Measurements from ENCODE around the gene TSC2. TPM values are rescaled to one million over a fixed set of nuclear protein-coding genes. Genes with fewer than 3 reads are reported as not detected.

Gene TSC2
- polyA plus RNA-seq, 1 donor (not counting 4 experiments of a cell fraction or from before 2014, with no cell fraction given): 22.6 TPM

- Histone ChIP-seq H3K79me2 (ENCODE audit: control insufficient read depth, insufficient read depth, low read length) (no peaks in the 10 kb centered on the region), H2AFZ (ENCODE audit: control insufficient read depth, low read length) (no peak overlapping the region), H3K36me3 (ENCODE audit: control insufficient read depth in 2 of 2, extremely low read depth in 1 of 2, insufficient read depth in 2 of 2, low read length in 2 of 2) (peaks cover 16 to 29% of the 10 kb centered on the region in 2 experiments), H3K9me1 (ENCODE audit: control insufficient read depth, extremely low read depth, insufficient read depth, low read length) (no peaks in the 10 kb centered on the region), H3K9ac (ENCODE audit: control insufficient read depth, extremely low read depth, insufficient read depth, low read length) (no peak overlapping the region), H3K27ac (ENCODE audit: control insufficient read depth, insufficient read depth, low read length) (no peak overlapping the region), H3K27me3 (ENCODE audit: control insufficient read depth, extremely low read depth, insufficient read depth, low read length) (no peaks in the 10 kb centered on the region), H3K4me1 (ENCODE audit: control insufficient read depth, extremely low read depth, insufficient read depth, low read length) (peaks cover 13% of the 10 kb centered on the region), H3K9me3 (ENCODE audit: control insufficient read depth, low read depth, low read length) (no peaks in the 10 kb centered on the region), H3K4me2 (ENCODE audit: control insufficient read depth, extremely low read depth, insufficient read depth, low read depth, low read length) (no peak overlapping the region), H4K20me1 (ENCODE audit: control insufficient read depth, extremely low read depth, insufficient read depth, low read length) (no peaks in the 10 kb centered on the region), H3K4me3 (ENCODE audit: control insufficient read depth in 2 of 3, extremely low read depth in 1 of 3, insufficient read depth in 2 of 3, low read depth in 1 of 3, low read length in 3 of 3) (no peak overlapping the region)
- dilution Hi-C loops (cut with MboI; ENCODE audit: extremely low pct_ligation_motif_present, low sequenced_read_pairs): no loop called here
- FAIRE-seq (no peak), DNase-seq (ENCODE audit: low read depth, low spot score) (no peak)
- TF ChIP-seq, protein P1, sequence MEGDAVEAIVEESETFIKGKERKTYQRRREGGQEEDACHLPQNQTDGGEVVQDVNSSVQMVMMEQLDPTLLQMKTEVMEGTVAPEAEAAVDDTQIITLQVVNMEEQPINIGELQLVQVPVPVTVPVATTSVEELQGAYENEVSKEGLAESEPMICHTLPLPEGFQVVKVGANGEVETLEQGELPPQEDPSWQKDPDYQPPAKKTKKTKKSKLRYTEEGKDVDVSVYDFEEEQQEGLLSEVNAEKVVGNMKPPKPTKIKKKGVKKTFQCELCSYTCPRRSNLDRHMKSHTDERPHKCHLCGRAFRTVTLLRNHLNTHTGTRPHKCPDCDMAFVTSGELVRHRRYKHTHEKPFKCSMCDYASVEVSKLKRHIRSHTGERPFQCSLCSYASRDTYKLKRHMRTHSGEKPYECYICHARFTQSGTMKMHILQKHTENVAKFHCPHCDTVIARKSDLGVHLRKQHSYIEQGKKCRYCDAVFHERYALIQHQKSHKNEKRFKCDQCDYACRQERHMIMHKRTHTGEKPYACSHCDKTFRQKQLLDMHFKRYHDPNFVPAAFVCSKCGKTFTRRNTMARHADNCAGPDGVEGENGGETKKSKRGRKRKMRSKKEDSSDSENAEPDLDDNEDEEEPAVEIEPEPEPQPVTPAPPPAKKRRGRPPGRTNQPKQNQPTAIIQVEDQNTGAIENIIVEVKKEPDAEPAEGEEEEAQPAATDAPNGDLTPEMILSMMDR (optimal IDR thresholded peaks at IDR 0.05 in 1 of 3, IDR thresholded peaks at IDR 0.05 in 1 of 3, conservative IDR thresholded peaks at IDR 0.05 in 1 of 3; ENCODE audit: extremely low read depth in 1 of 3, insufficient read depth in 2 of 3, low read length in 3 of 3): no peak
- TF ChIP-seq EZH2 (IDR thresholded peaks at IDR 0.05; ENCODE audit: low read length): no peak
Observed at GRCh38 chr16:2074071-2074470, 26.3 kb downstream of the TSC2 start.

DNA sequence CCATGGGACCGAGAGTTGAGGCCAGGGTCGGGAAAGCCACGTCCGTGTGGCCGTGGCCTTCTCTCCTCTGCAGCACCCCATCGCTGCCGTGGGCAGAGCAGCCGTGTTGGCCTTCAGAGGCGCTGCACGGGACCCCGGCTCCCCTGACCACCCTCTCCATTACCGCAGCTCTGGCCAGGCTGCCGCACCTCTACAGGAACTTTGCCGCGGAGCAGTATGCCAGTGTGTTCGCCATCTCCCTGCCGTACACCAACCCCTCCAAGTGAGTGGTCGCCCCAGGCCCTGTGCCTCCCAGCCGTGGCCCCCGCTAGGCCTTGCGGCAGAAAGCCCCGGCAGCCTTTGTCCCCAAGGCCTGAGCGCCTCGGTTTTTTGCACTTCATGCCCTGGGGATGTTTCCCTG, 27.8 kb downstream of the TSC2 start:
- Histone ChIP-seq H3K27ac (ENCODE audit: control insufficient read depth, insufficient read depth, low read length) (no peak overlapping the region), H3K4me3 (ENCODE audit: control insufficient read depth in 2 of 3, extremely low read depth in 1 of 3, insufficient read depth in 2 of 3, low read depth in 1 of 3, low read length in 3 of 3) (no peak overlapping the region), H2AFZ (ENCODE audit: control insufficient read depth, low read length) (no peak overlapping the region), H3K4me1 (ENCODE audit: control insufficient read depth, extremely low read depth, insufficient read depth, low read length) (peaks cover 15% of the 10 kb centered on the region), H3K27me3 (ENCODE audit: control insufficient read depth, extremely low read depth, insufficient read depth, low read length) (no peaks in the 10 kb centered on the region), H3K9me3 (ENCODE audit: control insufficient read depth, low read depth, low read length) (no peaks in the 10 kb centered on the region), H3K9ac (ENCODE audit: control insufficient read depth, extremely low read depth, insufficient read depth, low read length) (no peak overlapping the region), H3K36me3 (ENCODE audit: control insufficient read depth in 2 of 2, extremely low read depth in 1 of 2, insufficient read depth in 2 of 2, low read length in 2 of 2) (peaks cover 21 to 25% of the 10 kb centered on the region in 2 experiments), H4K20me1 (ENCODE audit: control insufficient read depth, extremely low read depth, insufficient read depth, low read length) (no peaks in the 10 kb centered on the region), H3K9me1 (ENCODE audit: control insufficient read depth, extremely low read depth, insufficient read depth, low read length) (no peaks in the 10 kb centered on the region), H3K4me2 (ENCODE audit: control insufficient read depth, extremely low read depth, insufficient read depth, low read depth, low read length) (no peak overlapping the region), H3K79me2 (ENCODE audit: control insufficient read depth, insufficient read depth, low read length) (no peaks in the 10 kb centered on the region)
- DNase-seq (ENCODE audit: low read depth, low spot score) (no peak), FAIRE-seq (no peak)
- dilution Hi-C loops (cut with MboI; ENCODE audit: extremely low pct_ligation_motif_present, low sequenced_read_pairs): no loop called here
- TF ChIP-seq, protein P1 (optimal IDR thresholded peaks at IDR 0.05 in 1 of 3, IDR thresholded peaks at IDR 0.05 in 1 of 3, conservative IDR thresholded peaks at IDR 0.05 in 1 of 3; ENCODE audit: extremely low read depth in 1 of 3, insufficient read depth in 2 of 3, low read length in 3 of 3): no peak

All from keratinocyte (primary cell).